H1 (cell line): ENCODE results near the gene CYP2W1. TPM values are rescaled to one million over a fixed set of nuclear protein-coding genes. Genes with fewer than 3 reads are reported as not detected.

Experiments used
- CEBPB ChIP-seq: IDR thresholded peaks from 2 replicates; pipeline ENCODE4 v1.6.1; 2012; ENCODE audit warnings: low read depth, low read length
- CHD1 ChIP-seq: IDR thresholded peaks from 2 replicates; pipeline ENCODE4 v1.6.1; 2012; ENCODE audit warnings: low read depth, low read length, improper control_type of control experiment
- EGR1 ChIP-seq: IDR thresholded peaks from 2 replicates; pipeline ENCODE4 v1.6.1; 2011; ENCODE audit warnings: low read depth, low read length, borderline replicate concordance
- HDAC6 ChIP-seq: IDR thresholded peaks from one replicate; pipeline ENCODE4 v1.7.1; 2012; ENCODE audit warnings: low read depth, mild to moderate bottlenecking, inconsistent platforms, low read length, moderate library complexity
- KDM4A ChIP-seq: IDR thresholded peaks from one replicate; pipeline ENCODE4 v1.7.1; 2012; ENCODE audit warnings: low read depth, mild to moderate bottlenecking, moderate library complexity, low read length, inconsistent platforms; ENCODE audit not compliant: severe bottlenecking
- RAD21 ChIP-seq, 2 experiments: IDR thresholded peaks in 1 of 2; conservative IDR thresholded peaks in 1 of 2; 2 replicates each; pipeline ENCODE4 v1.6.1; 2011; ENCODE audit warnings: low read depth in 2 of 2, low read length in 2 of 2, improper control_type of control experiment in 1 of 2, inconsistent platforms in 1 of 2, mild to moderate bottlenecking in 1 of 2, moderate library complexity in 1 of 2
- RXRA ChIP-seq: IDR thresholded peaks from 2 replicates; pipeline ENCODE4 v1.6.1; 2011; ENCODE audit warnings: low read depth, mild to moderate bottlenecking, low read length, moderate library complexity; ENCODE audit not compliant: insufficient read depth
- TEAD4 ChIP-seq: IDR thresholded peaks from 2 replicates; pipeline ENCODE4 v1.6.1; 2012; ENCODE audit warnings: low read depth, low read length, inconsistent platforms, mixed read lengths
- polyA plus RNA-seq, 7 experiments: library from polyadenylated mRNA; depleted of rRNA in 3 of 7; stranded (reverse) in 5 of 7; unstranded in 2 of 7; fragments of >200 nt in 5 of 7; fragments of 200-250 nt in 2 of 7; gene quantifications; 1 replicate in 5 of 7; 2 replicates in 1 of 7; 4 replicates in 1 of 7; pipeline versions ENCODE4 v1.2.1 to v1.2.3, GENCODE V29; 2011 to 2013; ENCODE audit warnings: missing spikeins in 2 of 7, mixed read lengths in 2 of 7
- total RNA-seq: library from RNA; stranded (reverse); fragmentation: NEBNext Ultra II Directional; extraction: Animal tissue kit (Norgen Biotek cat#: 25700); gene quantifications from 2 replicates; pipeline ENCODE4 v1.2.1, GENCODE V29; 2021
- TF ChIP-seq, protein P1 (sequence below): fragments of 300-600 bp; sonication (generic); IDR thresholded peaks from 2 replicates; pipeline ENCODE4 v1.7.1; 2012; ENCODE audit warnings: low read length, moderate library complexity, mild to moderate bottlenecking, inconsistent platforms; ENCODE audit not compliant: insufficient replicate concordance

Gene CYP2W1
- total and polyA plus RNA-seq, 2 of the 8 experiments (the other 6 are each of a cell fraction or from before 2014, with no cell fraction given): not detected

DNA sequence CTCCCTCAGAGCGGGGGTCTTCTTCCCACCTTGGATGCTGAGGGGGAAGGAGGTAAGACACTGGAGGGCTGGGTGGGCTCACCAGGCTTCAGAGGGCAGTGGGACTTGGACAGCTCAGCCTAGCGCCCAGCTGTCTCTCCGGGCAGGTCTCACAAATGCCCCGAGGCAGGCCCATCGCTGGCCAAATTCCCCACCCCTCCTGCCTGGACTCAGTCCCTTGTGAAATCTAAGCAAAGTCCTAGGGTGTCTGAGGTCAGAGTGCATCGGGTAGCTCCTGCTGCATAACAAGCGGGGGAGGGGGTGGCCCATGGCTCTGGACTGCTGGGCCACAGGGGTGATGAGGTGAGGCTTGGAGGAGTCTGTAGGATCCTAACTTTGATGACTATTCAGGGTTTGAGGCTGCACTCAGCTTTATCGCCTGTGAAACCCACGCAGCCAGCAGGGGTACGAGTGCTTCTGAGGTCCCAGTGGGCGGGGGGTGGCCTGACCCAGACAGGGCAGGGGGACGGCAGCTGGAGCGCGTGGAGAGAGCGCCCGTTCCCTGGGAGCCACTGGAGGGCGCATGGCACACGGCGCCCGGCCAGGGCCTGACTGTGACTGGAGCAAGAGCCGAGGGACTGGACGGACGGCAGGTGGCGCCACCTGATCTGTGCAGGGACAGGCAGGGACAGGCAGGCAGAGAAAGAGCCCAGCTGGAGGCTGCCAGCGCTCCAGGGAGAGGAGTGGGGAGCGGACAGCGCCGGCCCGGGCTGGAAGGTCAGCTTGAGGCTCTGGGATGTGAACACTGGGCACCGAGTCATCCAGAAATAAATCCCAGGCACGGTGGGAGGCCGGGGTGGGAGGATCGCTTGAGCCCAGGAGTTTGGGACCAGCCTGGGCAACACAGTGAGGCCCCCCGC is 10.0 kb downstream of the CYP2W1 start (continued):
- TF ChIP-seq, protein P1, sequence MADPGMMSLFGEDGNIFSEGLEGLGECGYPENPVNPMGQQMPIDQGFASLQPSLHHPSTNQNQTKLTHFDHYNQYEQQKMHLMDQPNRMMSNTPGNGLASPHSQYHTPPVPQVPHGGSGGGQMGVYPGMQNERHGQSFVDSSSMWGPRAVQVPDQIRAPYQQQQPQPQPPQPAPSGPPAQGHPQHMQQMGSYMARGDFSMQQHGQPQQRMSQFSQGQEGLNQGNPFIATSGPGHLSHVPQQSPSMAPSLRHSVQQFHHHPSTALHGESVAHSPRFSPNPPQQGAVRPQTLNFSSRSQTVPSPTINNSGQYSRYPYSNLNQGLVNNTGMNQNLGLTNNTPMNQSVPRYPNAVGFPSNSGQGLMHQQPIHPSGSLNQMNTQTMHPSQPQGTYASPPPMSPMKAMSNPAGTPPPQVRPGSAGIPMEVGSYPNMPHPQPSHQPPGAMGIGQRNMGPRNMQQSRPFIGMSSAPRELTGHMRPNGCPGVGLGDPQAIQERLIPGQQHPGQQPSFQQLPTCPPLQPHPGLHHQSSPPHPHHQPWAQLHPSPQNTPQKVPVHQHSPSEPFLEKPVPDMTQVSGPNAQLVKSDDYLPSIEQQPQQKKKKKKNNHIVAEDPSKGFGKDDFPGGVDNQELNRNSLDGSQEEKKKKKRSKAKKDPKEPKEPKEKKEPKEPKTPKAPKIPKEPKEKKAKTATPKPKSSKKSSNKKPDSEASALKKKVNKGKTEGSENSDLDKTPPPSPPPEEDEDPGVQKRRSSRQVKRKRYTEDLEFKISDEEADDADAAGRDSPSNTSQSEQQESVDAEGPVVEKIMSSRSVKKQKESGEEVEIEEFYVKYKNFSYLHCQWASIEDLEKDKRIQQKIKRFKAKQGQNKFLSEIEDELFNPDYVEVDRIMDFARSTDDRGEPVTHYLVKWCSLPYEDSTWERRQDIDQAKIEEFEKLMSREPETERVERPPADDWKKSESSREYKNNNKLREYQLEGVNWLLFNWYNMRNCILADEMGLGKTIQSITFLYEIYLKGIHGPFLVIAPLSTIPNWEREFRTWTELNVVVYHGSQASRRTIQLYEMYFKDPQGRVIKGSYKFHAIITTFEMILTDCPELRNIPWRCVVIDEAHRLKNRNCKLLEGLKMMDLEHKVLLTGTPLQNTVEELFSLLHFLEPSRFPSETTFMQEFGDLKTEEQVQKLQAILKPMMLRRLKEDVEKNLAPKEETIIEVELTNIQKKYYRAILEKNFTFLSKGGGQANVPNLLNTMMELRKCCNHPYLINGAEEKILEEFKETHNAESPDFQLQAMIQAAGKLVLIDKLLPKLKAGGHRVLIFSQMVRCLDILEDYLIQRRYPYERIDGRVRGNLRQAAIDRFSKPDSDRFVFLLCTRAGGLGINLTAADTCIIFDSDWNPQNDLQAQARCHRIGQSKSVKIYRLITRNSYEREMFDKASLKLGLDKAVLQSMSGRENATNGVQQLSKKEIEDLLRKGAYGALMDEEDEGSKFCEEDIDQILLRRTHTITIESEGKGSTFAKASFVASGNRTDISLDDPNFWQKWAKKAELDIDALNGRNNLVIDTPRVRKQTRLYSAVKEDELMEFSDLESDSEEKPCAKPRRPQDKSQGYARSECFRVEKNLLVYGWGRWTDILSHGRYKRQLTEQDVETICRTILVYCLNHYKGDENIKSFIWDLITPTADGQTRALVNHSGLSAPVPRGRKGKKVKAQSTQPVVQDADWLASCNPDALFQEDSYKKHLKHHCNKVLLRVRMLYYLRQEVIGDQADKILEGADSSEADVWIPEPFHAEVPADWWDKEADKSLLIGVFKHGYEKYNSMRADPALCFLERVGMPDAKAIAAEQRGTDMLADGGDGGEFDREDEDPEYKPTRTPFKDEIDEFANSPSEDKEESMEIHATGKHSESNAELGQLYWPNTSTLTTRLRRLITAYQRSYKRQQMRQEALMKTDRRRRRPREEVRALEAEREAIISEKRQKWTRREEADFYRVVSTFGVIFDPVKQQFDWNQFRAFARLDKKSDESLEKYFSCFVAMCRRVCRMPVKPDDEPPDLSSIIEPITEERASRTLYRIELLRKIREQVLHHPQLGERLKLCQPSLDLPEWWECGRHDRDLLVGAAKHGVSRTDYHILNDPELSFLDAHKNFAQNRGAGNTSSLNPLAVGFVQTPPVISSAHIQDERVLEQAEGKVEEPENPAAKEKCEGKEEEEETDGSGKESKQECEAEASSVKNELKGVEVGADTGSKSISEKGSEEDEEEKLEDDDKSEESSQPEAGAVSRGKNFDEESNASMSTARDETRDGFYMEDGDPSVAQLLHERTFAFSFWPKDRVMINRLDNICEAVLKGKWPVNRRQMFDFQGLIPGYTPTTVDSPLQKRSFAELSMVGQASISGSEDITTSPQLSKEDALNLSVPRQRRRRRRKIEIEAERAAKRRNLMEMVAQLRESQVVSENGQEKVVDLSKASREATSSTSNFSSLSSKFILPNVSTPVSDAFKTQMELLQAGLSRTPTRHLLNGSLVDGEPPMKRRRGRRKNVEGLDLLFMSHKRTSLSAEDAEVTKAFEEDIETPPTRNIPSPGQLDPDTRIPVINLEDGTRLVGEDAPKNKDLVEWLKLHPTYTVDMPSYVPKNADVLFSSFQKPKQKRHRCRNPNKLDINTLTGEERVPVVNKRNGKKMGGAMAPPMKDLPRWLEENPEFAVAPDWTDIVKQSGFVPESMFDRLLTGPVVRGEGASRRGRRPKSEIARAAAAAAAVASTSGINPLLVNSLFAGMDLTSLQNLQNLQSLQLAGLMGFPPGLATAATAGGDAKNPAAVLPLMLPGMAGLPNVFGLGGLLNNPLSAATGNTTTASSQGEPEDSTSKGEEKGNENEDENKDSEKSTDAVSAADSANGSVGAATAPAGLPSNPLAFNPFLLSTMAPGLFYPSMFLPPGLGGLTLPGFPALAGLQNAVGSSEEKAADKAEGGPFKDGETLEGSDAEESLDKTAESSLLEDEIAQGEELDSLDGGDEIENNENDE: no peak
- peak; percentile 96 to 98 for TF ChIP-seq RAD21 (IDR thresholded peaks at IDR 0.05 in 1 of 2, conservative IDR thresholded peaks at IDR 0.05 in 1 of 2; ENCODE audit: low read depth in 2 of 2, low read length in 2 of 2)
- no peak for TF ChIP-seq HDAC6
- TF ChIP-seq CEBPB: peak; percentile 34; the same call in 1 of the 2 replicates
- TF ChIP-seq CHD1: no peak
- no peak for TF ChIP-seq RXRA
- peak; percentile 62; the same call in 1 of the 2 replicates for TF ChIP-seq EGR1
- no peak for TF ChIP-seq KDM4A
- 0 out of 2 replicates have a peak, but pooled peaks have one; percentile 2 for TF ChIP-seq TEAD4
